IMR-90 (cell line): ENCODE data around the gene ISG20. TPM values are rescaled to one million over a fixed set of nuclear protein-coding genes. Genes with fewer than 3 reads are reported as not detected.

Experiments used
- ATAC-seq: fragments of 200-7000 bp; cut with Tn5 transposase; 2 replicates; pipeline ENCODE4 v1.9.1; 2020; ENCODE audit warnings: low read depth, mild to moderate bottlenecking, moderate library complexity
- BruUV-seq: library from RNA; stranded (reverse); fragments of 400-500 nt; replicated peaks from 2 replicates; lab custom pipeline; 2021; lab: Mats Ljungman, UMichigan
- CTCF ChIA-PET: fragments of 300-600 bp; formaldehyde crosslinking; extraction: SDS; loops from one replicate; lab custom pipeline; 2021; ENCODE audit warnings: antibody characterized with exemption; lab: Yijun Ruan, JAX
- POLR2A ChIA-PET: fragments of 300-600 bp; sonication (Branson Sonifier 250); formaldehyde crosslinking; loops from one replicate; lab custom pipeline; 2022; ENCODE audit warnings: antibody characterized with exemption; ENCODE audit not compliant: unreplicated experiment; lab: Charles Lee
- DNase-seq: peaks from one replicate; pipeline ENCODE4 v3.0.0; 2013
- H2AFZ ChIP-seq: replicated peaks from 2 replicates; pipeline ENCODE3; 2013; ENCODE audit warnings: low read length, mild to moderate bottlenecking; ENCODE audit not compliant: poor library complexity
- H2AK5ac ChIP-seq: 2 replicates; pipeline ENCODE4 v1.6.1; 2013; ENCODE audit warnings: low read depth, low read length, inconsistent platforms
- H2AK9ac ChIP-seq: replicated peaks from 2 replicates; pipeline ENCODE3; 2013; ENCODE audit warnings: mild to moderate bottlenecking, low read depth, low read length, moderate library complexity; ENCODE audit not compliant: poor library complexity
- H2BK120ac ChIP-seq: 2 replicates; pipeline ENCODE4 v1.6.1; 2013; ENCODE audit warnings: low read depth, low read length, inconsistent platforms
- H2BK15ac ChIP-seq: 3 replicates; pipeline ENCODE4 v1.6.1; 2013; ENCODE audit warnings: low read depth, low read length, inconsistent platforms
- H2BK20ac ChIP-seq: 2 replicates; pipeline ENCODE4 v1.6.1; 2013; ENCODE audit warnings: low read depth, mild to moderate bottlenecking, inconsistent platforms, low read length, moderate library complexity
- H2BK5ac ChIP-seq: 2 replicates; pipeline ENCODE4 v1.6.1; 2013; ENCODE audit warnings: mild to moderate bottlenecking, low read depth, low read length, inconsistent platforms; ENCODE audit not compliant: poor library complexity, severe bottlenecking
- H3K14ac ChIP-seq: replicated peaks from 2 replicates; pipeline ENCODE4 v1.6.1; 2013; ENCODE audit warnings: low read depth, low read length, inconsistent platforms
- H3K18ac ChIP-seq: 2 replicates; pipeline ENCODE4 v1.6.1; 2013; ENCODE audit warnings: low read depth, low read length, control low read depth
- H3K23ac ChIP-seq: 2 replicates; pipeline ENCODE4 v1.6.1; 2013; ENCODE audit warnings: low read depth, low read length, inconsistent platforms
- H3K27ac ChIP-seq: 2 replicates; pipeline ENCODE4 v1.5.1; 2013; ENCODE audit warnings: mild to moderate bottlenecking, control low read depth, low read length; ENCODE audit not compliant: insufficient read depth
- H3K27me3 ChIP-seq: 2 replicates; pipeline ENCODE4 v1.6.1; 2013; ENCODE audit warnings: low read length; ENCODE audit not compliant: control insufficient read depth, insufficient read depth
- H3K36me3 ChIP-seq: 2 replicates; pipeline ENCODE4 v1.6.1; 2013; ENCODE audit warnings: low read length, mixed read lengths; ENCODE audit not compliant: control insufficient read depth, insufficient read depth
- H3K4ac ChIP-seq: 2 replicates; pipeline ENCODE4 v1.6.1; 2013; ENCODE audit warnings: low read depth, low read length, inconsistent platforms
- H3K4me1 ChIP-seq: 2 replicates; pipeline ENCODE4 v1.6.1; 2013; ENCODE audit warnings: low read length, mixed read lengths; ENCODE audit not compliant: control insufficient read depth, insufficient read depth
- H3K4me2 ChIP-seq: 2 replicates; pipeline ENCODE4 v1.6.1; 2013; ENCODE audit warnings: low read depth, mild to moderate bottlenecking, control low read depth, low read length, moderate library complexity
- H3K4me3 ChIP-seq: 2 replicates; pipeline ENCODE4 v1.5.1; 2013; ENCODE audit warnings: low read depth, mild to moderate bottlenecking, control low read depth, low read length, moderate library complexity; ENCODE audit not compliant: insufficient read depth
- H3K56ac ChIP-seq: 2 replicates; pipeline ENCODE4 v1.6.1; 2013; ENCODE audit warnings: low read length, inconsistent platforms; ENCODE audit not compliant: insufficient read depth; ENCODE audit errors: extremely low read depth
- H3K79me1 ChIP-seq, 2 experiments: 2 replicates each; pipeline ENCODE4 v1.6.1; 2013; ENCODE audit warnings: low read length in 2 of 2, inconsistent platforms in 1 of 2, low read depth in 1 of 2
- H3K9ac ChIP-seq: 2 replicates; pipeline ENCODE4 v1.6.1; 2013; ENCODE audit warnings: low read depth, low read length, control low read depth
- H3K9me1 ChIP-seq: 2 replicates; pipeline ENCODE4 v1.6.1; 2013; ENCODE audit warnings: low read length, inconsistent platforms; ENCODE audit not compliant: insufficient read depth
- H3K9me3 ChIP-seq: 2 replicates; pipeline ENCODE4 v1.6.1; 2013; ENCODE audit warnings: low read length; ENCODE audit not compliant: control insufficient read depth, insufficient read depth
- H4K20me1 ChIP-seq: 2 replicates; pipeline ENCODE4 v1.6.1; 2013; ENCODE audit warnings: low read length, inconsistent platforms; ENCODE audit not compliant: insufficient read depth
- H4K5ac ChIP-seq: 2 replicates; pipeline ENCODE4 v1.6.1; 2013; ENCODE audit warnings: mild to moderate bottlenecking, low read depth, low read length, control low read depth
- H4K8ac ChIP-seq, 2 experiments: 2 replicates each; pipeline ENCODE4 v1.6.1; 2013; ENCODE audit warnings: low read depth in 2 of 2, low read length in 2 of 2, control low read depth in 1 of 2, inconsistent platforms in 1 of 2
- H4K91ac ChIP-seq: 2 replicates; pipeline ENCODE4 v1.6.1; 2013; ENCODE audit warnings: low read depth, low read length, inconsistent platforms; ENCODE audit not compliant: insufficient read depth
- BHLHE40 ChIP-seq: fragments of 150-350 bp; IDR thresholded peaks from 2 replicates; pipeline ENCODE4 v1.6.1; 2016; ENCODE audit warnings: mild to moderate bottlenecking, low read depth, low read length
- CEBPB ChIP-seq: IDR thresholded peaks from 2 replicates; pipeline ENCODE4 v1.6.1; 2012; ENCODE audit warnings: low read depth, low read length, improper control_type of control experiment
- CHD1 ChIP-seq: IDR thresholded peaks from 2 replicates; pipeline ENCODE4 v1.6.1; 2012; ENCODE audit warnings: low read depth, low read length, improper control_type of control experiment
- FOS ChIP-seq: fragments of 150-350 bp; IDR thresholded peaks from 2 replicates; pipeline ENCODE4 v1.6.1; 2016; ENCODE audit warnings: low read depth, low read length
- MAFK ChIP-seq: IDR thresholded peaks from 2 replicates; pipeline ENCODE4 v1.6.1; 2012; ENCODE audit warnings: low read depth, low read length, improper control_type of control experiment
- MAZ ChIP-seq: IDR thresholded peaks from 2 replicates; pipeline ENCODE4 v1.6.1; 2012; ENCODE audit warnings: low read depth, mild to moderate bottlenecking, low read length, improper control_type of control experiment, moderate library complexity, borderline replicate concordance
- MXI1 ChIP-seq: IDR thresholded peaks from 2 replicates; pipeline ENCODE4 v1.6.1; 2012; ENCODE audit warnings: low read depth, mild to moderate bottlenecking, low read length, moderate library complexity, borderline replicate concordance
- NFE2L2 ChIP-seq: fragments of 150-350 bp; IDR thresholded peaks from 2 replicates; pipeline ENCODE4 v1.6.1; 2016; ENCODE audit warnings: low read depth, mild to moderate bottlenecking, low read length
- POLR2A ChIP-seq: IDR thresholded peaks from 2 replicates; pipeline ENCODE4 v1.6.1; 2012; ENCODE audit warnings: mild to moderate bottlenecking, low read depth, low read length
- RAD21 ChIP-seq: IDR thresholded peaks from 2 replicates; pipeline ENCODE4 v1.6.1; 2012; ENCODE audit warnings: low read length, improper control_type of control experiment
- RCOR1 ChIP-seq: IDR thresholded peaks from 2 replicates; pipeline ENCODE4 v1.6.1; 2012; ENCODE audit warnings: mild to moderate bottlenecking, low read length, improper control_type of control experiment; ENCODE audit not compliant: insufficient replicate concordance
- RFX5 ChIP-seq: IDR thresholded peaks from 2 replicates; pipeline ENCODE4 v1.8.0; 2012; ENCODE audit warnings: low read depth, mild to moderate bottlenecking, low read length, moderate library complexity
- SMC3 ChIP-seq: fragments of 150-350 bp; IDR thresholded peaks from 2 replicates; pipeline ENCODE4 v1.6.1; 2016; ENCODE audit warnings: low read depth, mild to moderate bottlenecking, antibody characterized with exemption, low read length, moderate library complexity
- WGBS, 2 experiments: methylation state at CpG; one replicate each; pipeline versions ENCODE4 v1.1.5 to v1.1.7; 2013; ENCODE audit warnings: missing lambda C conversion rate in 2 of 2; ENCODE audit not compliant: insufficient read length in 1 of 2; ENCODE audit errors: extremely low coverage in 2 of 2; 5-methylcytosine and 5-hydroxymethylcytosine counted together
- dilution Hi-C: fragments of 300-500 bp; cut with HindIII; formaldehyde crosslinking; loops from one replicate; pipeline ENCODE4 v1.14.3; 2018; ENCODE audit warnings: low sequenced_read_pairs; ENCODE audit not compliant: unreplicated experiment
- in situ Hi-C: fragments of 300-500 bp; cut with MboI; formaldehyde crosslinking; loops from 3 replicates; pipeline ENCODE4 v1.14.3; 2019; ENCODE audit warnings: low sequenced_read_pairs, inconsistent platforms, mixed read lengths
- intact Hi-C: fragments of 100-400 bp; cut with micrococcal nuclease; formaldehyde crosslinking; loops from 2 replicates; pipeline ENCODE4 v1.10.0; 2022
- polyA plus RNA-seq, 3 experiments: library from polyadenylated mRNA; depleted of rRNA; stranded (reverse); fragments of >200 nt; gene quantifications; 2 replicates each; pipeline ENCODE4 v1.2.3, GENCODE V29; 2012; ENCODE audit warnings: low replicate concordance in 1 of 3
- total RNA-seq: library from RNA; depleted of rRNA; stranded (reverse); fragments of >200 nt; gene quantifications from 2 replicates; pipeline ENCODE4 v1.2.3, GENCODE V29; 2012
- TF ChIP-seq, protein P1 (sequence below): conservative IDR thresholded peaks from 2 replicates; pipeline ENCODE4 v1.5.1; 2012; ENCODE audit warnings: mild to moderate bottlenecking, low read depth, low read length, improper control_type of control experiment
- TF ChIP-seq, protein P2 (sequence below): fragments of 150-350 bp; IDR thresholded peaks from 2 replicates; pipeline ENCODE4 v1.6.1; 2016; ENCODE audit warnings: low read depth, mild to moderate bottlenecking, low read length, moderate library complexity, borderline replicate concordance
- TF ChIP-seq, protein P3 (sequence below): fragments of 150-350 bp; IDR thresholded peaks from 2 replicates; pipeline ENCODE4 v1.6.1; 2017; ENCODE audit warnings: mild to moderate bottlenecking, antibody characterized with exemption, low read length, low read depth

ISG20 gene
- total and polyA plus RNA-seq, 2 of the 4 experiments (the other 2 are of a cell fraction) = 0.72 to 1.2 TPM

DNA sequence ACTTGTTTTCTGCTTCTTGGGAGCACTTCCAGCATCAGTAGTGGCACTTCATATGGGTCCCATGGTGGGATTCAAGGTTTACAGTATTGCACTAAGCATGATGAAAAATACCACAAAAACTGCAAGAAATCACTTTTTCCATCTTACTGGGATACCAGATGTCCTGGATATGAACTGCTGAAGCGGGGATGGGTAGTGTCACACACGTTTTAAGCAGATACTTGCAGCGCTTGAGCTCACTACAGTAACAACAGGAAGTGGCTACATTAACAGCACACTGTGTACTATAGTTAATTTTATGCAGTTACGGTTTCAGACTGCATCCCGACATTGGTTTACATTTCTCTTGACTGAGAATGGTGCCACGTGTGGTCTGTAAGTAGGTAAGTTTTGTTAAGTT lies 3.5 kb upstream of the ISG20 start:
- Histone ChIP-seq H3K79me1 (peaks cover 14 to 71% of the 10 kb centered on the region in 2 experiments), H2BK20ac (no peak overlapping the region), H2AK9ac (no peak overlapping the region), H3K14ac (no peak overlapping the region), H3K36me3 (peaks cover 27% of the 10 kb centered on the region), H4K91ac (no peak overlapping the region), H2AK5ac (no peak overlapping the region), H3K4me2 (no peak overlapping the region), H3K4me3 (no peak overlapping the region), H3K9ac (no peak overlapping the region), H4K8ac (no peak overlapping the region), H2BK15ac (no peak overlapping the region), H3K4me1 (peaks cover 21% of the 10 kb centered on the region), H4K5ac (no peak overlapping the region), H3K56ac (no peak overlapping the region), H3K18ac (no peak overlapping the region), H3K9me3 (no peaks in the 10 kb centered on the region), H3K27ac (no peak overlapping the region), H2BK5ac (no peak overlapping the region), H4K20me1 (peaks cover 44% of the 10 kb centered on the region), H2BK120ac (no peak overlapping the region), H3K9me1 (peaks cover 14% of the 10 kb centered on the region), H3K27me3 (no peaks in the 10 kb centered on the region), H2AFZ (no peak overlapping the region), H3K4ac (no peak overlapping the region), H3K23ac (no peak overlapping the region)
- ChIA-PET CTCF (no interaction called here), POLR2A (no interaction called here)
- no peak for DNase-seq
- no TSS peak for BruUV-seq
- TF ChIP-seq, protein P1, sequence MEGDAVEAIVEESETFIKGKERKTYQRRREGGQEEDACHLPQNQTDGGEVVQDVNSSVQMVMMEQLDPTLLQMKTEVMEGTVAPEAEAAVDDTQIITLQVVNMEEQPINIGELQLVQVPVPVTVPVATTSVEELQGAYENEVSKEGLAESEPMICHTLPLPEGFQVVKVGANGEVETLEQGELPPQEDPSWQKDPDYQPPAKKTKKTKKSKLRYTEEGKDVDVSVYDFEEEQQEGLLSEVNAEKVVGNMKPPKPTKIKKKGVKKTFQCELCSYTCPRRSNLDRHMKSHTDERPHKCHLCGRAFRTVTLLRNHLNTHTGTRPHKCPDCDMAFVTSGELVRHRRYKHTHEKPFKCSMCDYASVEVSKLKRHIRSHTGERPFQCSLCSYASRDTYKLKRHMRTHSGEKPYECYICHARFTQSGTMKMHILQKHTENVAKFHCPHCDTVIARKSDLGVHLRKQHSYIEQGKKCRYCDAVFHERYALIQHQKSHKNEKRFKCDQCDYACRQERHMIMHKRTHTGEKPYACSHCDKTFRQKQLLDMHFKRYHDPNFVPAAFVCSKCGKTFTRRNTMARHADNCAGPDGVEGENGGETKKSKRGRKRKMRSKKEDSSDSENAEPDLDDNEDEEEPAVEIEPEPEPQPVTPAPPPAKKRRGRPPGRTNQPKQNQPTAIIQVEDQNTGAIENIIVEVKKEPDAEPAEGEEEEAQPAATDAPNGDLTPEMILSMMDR = no peak
- TF ChIP-seq RAD21 (no peak), MXI1 (no peak), BHLHE40 (no peak), MAFK (no peak), FOS (no peak), RCOR1 (no peak), SMC3 (no peak), RFX5 (no peak), CHD1 (no peak), NFE2L2 (no peak), MAZ (no peak), CEBPB (no peak), POLR2A (no peak)
- TF ChIP-seq, protein P2, sequence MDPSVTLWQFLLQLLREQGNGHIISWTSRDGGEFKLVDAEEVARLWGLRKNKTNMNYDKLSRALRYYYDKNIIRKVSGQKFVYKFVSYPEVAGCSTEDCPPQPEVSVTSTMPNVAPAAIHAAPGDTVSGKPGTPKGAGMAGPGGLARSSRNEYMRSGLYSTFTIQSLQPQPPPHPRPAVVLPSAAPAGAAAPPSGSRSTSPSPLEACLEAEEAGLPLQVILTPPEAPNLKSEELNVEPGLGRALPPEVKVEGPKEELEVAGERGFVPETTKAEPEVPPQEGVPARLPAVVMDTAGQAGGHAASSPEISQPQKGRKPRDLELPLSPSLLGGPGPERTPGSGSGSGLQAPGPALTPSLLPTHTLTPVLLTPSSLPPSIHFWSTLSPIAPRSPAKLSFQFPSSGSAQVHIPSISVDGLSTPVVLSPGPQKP = no peak
- TF ChIP-seq, protein P3, sequence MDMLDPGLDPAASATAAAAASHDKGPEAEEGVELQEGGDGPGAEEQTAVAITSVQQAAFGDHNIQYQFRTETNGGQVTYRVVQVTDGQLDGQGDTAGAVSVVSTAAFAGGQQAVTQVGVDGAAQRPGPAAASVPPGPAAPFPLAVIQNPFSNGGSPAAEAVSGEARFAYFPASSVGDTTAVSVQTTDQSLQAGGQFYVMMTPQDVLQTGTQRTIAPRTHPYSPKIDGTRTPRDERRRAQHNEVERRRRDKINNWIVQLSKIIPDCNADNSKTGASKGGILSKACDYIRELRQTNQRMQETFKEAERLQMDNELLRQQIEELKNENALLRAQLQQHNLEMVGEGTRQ = no peak
- in situ Hi-C loops = no loop called here
- ATAC-seq = no peak
- intact Hi-C loops = no loop called here
- no CpG with 5 or more reads among the region's 6 CpGs for WGBS, 2 experiments
- dilution Hi-C loops = no loop called here
